MM.1S (cell line): ENCODE measurements around the gene CRY2.
"Not testable (repeated sequence)": the region's sequence is repeated elsewhere in the genome, so short reads cannot be mapped to it uniquely, and the experiment has no call there.

ENCODE experiments used
- DNase-seq: peaks from one replicate; pipeline ENCODE4 v3.0.0-alpha.2; 2015
- H2AFZ ChIP-seq: fragments of 300-600 bp; sonication (generic); 2 replicates; pipeline ENCODE4 v1.6.0; 2016; ENCODE audit warnings: antibody characterized with exemption, low read length
- H3F3A ChIP-seq: fragments of 300-600 bp; sonication (generic); 2 replicates; pipeline ENCODE4 v1.6.1; 2016; ENCODE audit warnings: mild to moderate bottlenecking, antibody characterized with exemption, low read length, moderate library complexity, mixed read lengths; ENCODE audit not compliant: insufficient read depth
- H3K27ac ChIP-seq: fragments of 300-600 bp; sonication (generic); 2 replicates; pipeline ENCODE4 v1.5.1; 2016; ENCODE audit warnings: mild to moderate bottlenecking, low read length
- H3K27me3 ChIP-seq: fragments of 300-600 bp; sonication (generic); replicated peaks from 2 replicates; pipeline ENCODE4 v1.6.0; 2016; ENCODE audit warnings: low read length; ENCODE audit not compliant: insufficient read depth
- H3K36me3 ChIP-seq: fragments of 300-600 bp; sonication (generic); replicated peaks from 2 replicates; pipeline ENCODE4 v1.6.1; 2016; ENCODE audit warnings: mild to moderate bottlenecking, low read length, mixed read lengths; ENCODE audit not compliant: insufficient read depth
- H3K4me1 ChIP-seq: fragments of 300-600 bp; sonication (generic); 2 replicates; pipeline ENCODE4 v1.6.1; 2016; ENCODE audit warnings: low read length, mixed read lengths
- H3K4me2 ChIP-seq: fragments of 300-600 bp; sonication (generic); 2 replicates; pipeline ENCODE4 v1.6.0; 2016; ENCODE audit warnings: low read depth, low read length
- H3K4me3 ChIP-seq: fragments of 300-600 bp; sonication (generic); 2 replicates; pipeline ENCODE4 v1.5.1; 2016; ENCODE audit warnings: low read length, mixed read lengths
- H3K79me2 ChIP-seq: fragments of 300-600 bp; sonication (generic); 2 replicates; pipeline ENCODE4 v1.6.1; 2016; ENCODE audit warnings: mixed run types, low read length, mixed read lengths
- H3K9ac ChIP-seq: fragments of 300-600 bp; sonication (generic); 2 replicates; pipeline ENCODE4 v1.6.1; 2016; ENCODE audit warnings: low read length, mixed read lengths
- H3K9me2 ChIP-seq: fragments of 300-600 bp; sonication (generic); replicated peaks from 2 replicates; pipeline ENCODE4 v1.6.1; 2016; ENCODE audit warnings: mild to moderate bottlenecking, low read length, mixed read lengths; ENCODE audit not compliant: insufficient read depth
- H3K9me3 ChIP-seq: fragments of 300-600 bp; sonication (generic); replicated peaks from 2 replicates; pipeline ENCODE4 v1.6.1; 2016; ENCODE audit warnings: mild to moderate bottlenecking, low read length, mixed read lengths; ENCODE audit not compliant: insufficient read depth
- H4K20me1 ChIP-seq: fragments of 300-600 bp; sonication (generic); 2 replicates; pipeline ENCODE4 v1.6.1; 2016; ENCODE audit warnings: mild to moderate bottlenecking, low read length, moderate library complexity, mixed read lengths; ENCODE audit not compliant: insufficient read depth
- EZH2 ChIP-seq: fragments of 300-600 bp; sonication (generic); optimal IDR thresholded peaks from 2 replicates; pipeline ENCODE3; 2017; ENCODE audit warnings: low read depth, mild to moderate bottlenecking, antibody characterized with exemption, low read length, mixed read lengths
- EZH2phosphoT487 ChIP-seq: fragments of 300-600 bp; sonication (generic); IDR thresholded peaks from 2 replicates; pipeline ENCODE4 v1.6.1; 2018; ENCODE audit warnings: antibody characterized with exemption, low read length
- TF ChIP-seq, protein P1 (sequence below): fragments of 300-600 bp; sonication (generic); IDR thresholded peaks from 2 replicates; pipeline ENCODE4 v1.5.1; 2016; ENCODE audit warnings: antibody characterized with exemption, low read length, mixed read lengths

CRY2 gene

DNA sequence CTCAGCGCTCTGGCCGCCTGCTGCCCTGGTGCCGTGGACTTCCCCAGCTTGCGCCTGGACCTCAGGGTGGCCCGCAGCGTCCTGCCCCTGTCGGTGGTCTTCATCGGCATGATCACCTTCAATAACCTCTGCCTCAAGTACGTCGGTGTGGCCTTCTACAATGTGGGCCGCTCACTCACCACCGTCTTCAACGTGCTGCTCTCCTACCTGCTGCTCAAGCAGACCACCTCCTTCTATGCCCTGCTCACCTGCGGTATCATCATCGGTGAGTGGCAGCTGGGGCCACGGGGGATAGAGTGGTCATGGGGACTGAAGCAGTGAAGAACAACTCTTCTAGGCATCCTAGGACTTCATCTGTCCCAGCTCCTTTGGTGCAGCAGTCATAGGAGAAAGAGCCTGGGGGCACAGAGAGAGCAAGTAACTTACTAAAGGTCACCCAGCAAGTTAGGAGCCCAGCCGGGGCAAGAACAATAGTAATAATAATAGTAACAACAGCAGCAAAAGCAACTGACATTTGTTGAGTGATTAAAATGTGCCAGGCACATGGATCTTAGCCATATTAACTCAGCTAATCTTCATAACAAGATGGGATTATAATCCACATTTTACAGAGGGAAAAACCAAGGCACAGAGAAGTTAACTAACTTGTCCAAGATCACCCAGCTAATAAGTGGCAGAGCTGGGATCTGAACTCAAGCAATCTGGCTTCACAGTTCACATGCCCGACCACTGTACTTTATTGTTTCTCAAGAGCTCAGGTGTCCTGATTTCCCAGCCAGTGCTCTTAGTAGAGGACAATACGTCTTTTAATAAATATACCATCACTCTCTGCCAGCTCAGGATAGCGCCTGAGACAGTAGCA lies 41.0 kb upstream of the CRY2 start:
- Histone ChIP-seq H3K27ac (no peak overlapping the region), H3K9ac (no peak overlapping the region), H3K79me2 (peaks cover 43% of the 10 kb centered on the region), H3K9me3 (no peaks in the 10 kb centered on the region), H3K4me2 (peak overlapping the region; percentile 74), H4K20me1 (no peaks in the 10 kb centered on the region), H2AFZ (no peak overlapping the region), H3K36me3 (no peaks in the 10 kb centered on the region), H3K4me3 (peak overlapping the region; percentile 71), H3F3A (no peaks in the 10 kb centered on the region), H3K4me1 (peaks cover 10% of the 10 kb centered on the region), H3K9me2 (no peaks in the 10 kb centered on the region), H3K27me3 (no peaks in the 10 kb centered on the region)
- no peak for DNase-seq
- TF ChIP-seq, protein P1, sequence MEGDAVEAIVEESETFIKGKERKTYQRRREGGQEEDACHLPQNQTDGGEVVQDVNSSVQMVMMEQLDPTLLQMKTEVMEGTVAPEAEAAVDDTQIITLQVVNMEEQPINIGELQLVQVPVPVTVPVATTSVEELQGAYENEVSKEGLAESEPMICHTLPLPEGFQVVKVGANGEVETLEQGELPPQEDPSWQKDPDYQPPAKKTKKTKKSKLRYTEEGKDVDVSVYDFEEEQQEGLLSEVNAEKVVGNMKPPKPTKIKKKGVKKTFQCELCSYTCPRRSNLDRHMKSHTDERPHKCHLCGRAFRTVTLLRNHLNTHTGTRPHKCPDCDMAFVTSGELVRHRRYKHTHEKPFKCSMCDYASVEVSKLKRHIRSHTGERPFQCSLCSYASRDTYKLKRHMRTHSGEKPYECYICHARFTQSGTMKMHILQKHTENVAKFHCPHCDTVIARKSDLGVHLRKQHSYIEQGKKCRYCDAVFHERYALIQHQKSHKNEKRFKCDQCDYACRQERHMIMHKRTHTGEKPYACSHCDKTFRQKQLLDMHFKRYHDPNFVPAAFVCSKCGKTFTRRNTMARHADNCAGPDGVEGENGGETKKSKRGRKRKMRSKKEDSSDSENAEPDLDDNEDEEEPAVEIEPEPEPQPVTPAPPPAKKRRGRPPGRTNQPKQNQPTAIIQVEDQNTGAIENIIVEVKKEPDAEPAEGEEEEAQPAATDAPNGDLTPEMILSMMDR, result no peak
- TF ChIP-seq EZH2 (no peak), EZH2phosphoT487 (no peak)

DNA sequence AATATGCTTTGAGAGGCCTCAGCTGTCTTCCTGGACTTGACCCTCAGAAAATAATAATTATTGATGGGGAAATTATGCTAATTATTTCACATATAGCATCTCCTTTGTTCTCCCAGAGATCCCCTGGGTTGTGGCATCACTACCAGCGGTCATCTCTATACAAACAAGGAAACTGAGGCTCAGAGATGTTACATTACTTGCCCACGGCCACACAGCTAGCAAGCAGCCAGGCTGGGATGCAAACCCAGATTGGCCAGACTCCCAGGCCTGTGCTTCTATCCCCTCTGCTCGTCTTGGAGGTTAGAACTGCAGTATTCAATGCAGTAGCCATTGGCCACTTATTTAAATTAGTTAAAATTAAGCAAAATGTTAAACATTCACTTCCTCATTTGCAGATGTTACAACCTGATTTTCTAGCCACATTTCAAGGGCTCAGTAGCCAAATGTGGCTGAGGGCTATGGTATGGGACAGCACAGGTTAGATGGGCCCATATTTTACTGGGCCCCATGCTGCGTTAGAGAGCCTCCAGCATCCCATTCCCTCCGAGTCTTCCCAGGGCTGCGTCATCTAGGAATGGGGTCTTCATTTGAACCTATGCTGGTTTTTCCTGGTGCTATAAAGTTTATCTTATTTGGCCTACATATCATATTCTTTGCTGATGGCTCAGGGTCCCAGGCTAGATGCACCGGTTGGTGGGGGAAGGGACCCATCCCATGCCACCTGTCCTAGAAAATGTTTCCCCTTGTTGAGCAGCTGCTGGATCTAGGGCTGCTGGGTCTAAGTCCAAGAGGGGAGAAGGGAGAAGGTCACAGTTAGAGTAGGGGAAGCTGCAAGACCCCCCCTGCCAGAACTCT lies 40.1 kb upstream of the CRY2 start:
- Histone ChIP-seq H3K4me3 (peak overlapping the region; percentile 71; the same call in 1 of the 2 replicates), H3F3A (no peaks in the 10 kb centered on the region), H3K27me3 (no peaks in the 10 kb centered on the region), H4K20me1 (no peaks in the 10 kb centered on the region), H3K27ac (no peak overlapping the region), H3K9me2 (no peaks in the 10 kb centered on the region), H3K4me1 (peaks cover 10% of the 10 kb centered on the region), H3K4me2 (peak overlapping the region; percentile 74), H3K79me2 (peaks cover 43% of the 10 kb centered on the region), H3K9me3 (no peaks in the 10 kb centered on the region), H3K36me3 (no peaks in the 10 kb centered on the region), H2AFZ (no peak overlapping the region), H3K9ac (no peak overlapping the region)
- TF ChIP-seq EZH2 (no peak), EZH2phosphoT487 (no peak)
- TF ChIP-seq, protein P1, result no peak
- no peak for DNase-seq

DNA sequence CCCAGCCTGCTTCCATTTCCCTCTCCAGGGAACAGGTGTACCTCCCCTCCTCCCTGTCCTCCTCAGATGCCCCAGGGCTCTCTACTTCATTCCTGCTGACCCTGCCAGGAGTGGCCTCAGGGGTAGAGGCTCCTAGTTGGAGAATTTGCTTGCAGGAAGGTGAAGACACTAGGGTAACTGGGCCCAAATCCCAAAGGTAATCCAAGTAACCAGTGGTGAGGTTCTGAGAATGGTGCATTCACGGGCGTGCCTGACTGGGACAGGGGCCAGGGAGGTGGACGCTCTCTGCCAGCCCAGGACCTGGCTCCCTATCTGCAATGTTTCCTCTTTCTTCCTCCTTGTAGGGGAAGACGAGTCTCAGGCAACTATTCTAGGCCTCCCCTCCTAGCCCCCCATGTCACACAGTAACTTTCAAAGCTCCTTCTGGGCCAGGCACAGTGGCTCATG lies 39.5 kb upstream of the CRY2 start:
- Histone ChIP-seq H3K4me1 (peaks cover 10% of the 10 kb centered on the region), H3F3A (no peaks in the 10 kb centered on the region), H3K9me2 (no peaks in the 10 kb centered on the region), H3K79me2 (peaks cover 43% of the 10 kb centered on the region), H3K4me3 (no peak overlapping the region), H3K27ac (no peak overlapping the region), H3K9ac (no peak overlapping the region), H2AFZ (no peak overlapping the region), H3K9me3 (no peaks in the 10 kb centered on the region), H3K36me3 (no peaks in the 10 kb centered on the region), H3K4me2 (peak overlapping the region; percentile 74; the same call in 1 of the 2 replicates), H3K27me3 (no peaks in the 10 kb centered on the region), H4K20me1 (no peaks in the 10 kb centered on the region)
- DNase-seq, result no peak
- TF ChIP-seq EZH2 (no peak), EZH2phosphoT487 (no peak)
- TF ChIP-seq, protein P1, result no peak

DNA sequence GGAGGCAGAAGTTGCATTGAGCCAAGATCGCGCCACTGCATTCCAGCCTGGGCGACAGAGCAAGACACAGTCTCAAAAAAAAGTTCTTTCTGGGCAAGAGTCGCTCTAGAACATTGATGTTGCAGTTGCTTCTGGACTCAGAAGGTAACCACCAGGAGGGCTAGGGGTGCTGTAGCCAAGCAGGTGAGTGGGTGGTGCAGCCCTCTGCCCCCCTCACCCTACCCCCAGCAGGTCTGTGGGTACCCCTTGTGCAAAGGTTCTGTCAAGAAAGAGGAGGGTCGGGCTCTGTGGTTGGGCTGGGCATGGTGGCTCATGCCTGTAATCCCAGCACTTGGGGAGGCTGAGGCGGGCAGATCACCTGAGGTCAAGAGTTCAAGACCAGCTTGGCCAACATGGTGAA lies 38.8 kb upstream of the CRY2 start:
- H3K79me2 ChIP-seq, result peaks cover 43% of the 10 kb centered on the region
- H3K36me3 ChIP-seq, result not testable (repeated sequence)
- peaks cover 10% of the 10 kb centered on the region for H3K4me1 ChIP-seq

More for the DNA sequence above, 38.8 kb upstream of the CRY2 start:
- not testable (repeated sequence) for DNase-seq, H3K9me3 ChIP-seq, H3K27ac ChIP-seq, H3K9me2 ChIP-seq, H2AFZ ChIP-seq, H3K27me3 ChIP-seq, H3F3A ChIP-seq, H3K4me3 ChIP-seq, H3K9ac ChIP-seq, H4K20me1 ChIP-seq, H3K4me2 ChIP-seq
